ENCODE data around the gene SSBP2. TPM values are rescaled to one million over a fixed set of nuclear protein-coding genes. Genes with fewer than 3 reads are reported as not detected.

The SSBP2 gene
- total and polyA plus RNA-seq, 3 experiments from 2014 or later = 9.2 to 21.8 (median 10.4) TPM

GRCh38 chr5:81786496-81786895 lies 35.6 kb upstream of the SSBP2 start:
- no peaks in the 10 kb centered on the region for H3K36me3 Mint-ChIP-seq
- no peaks in the 10 kb centered on the region for H3K9me3 Mint-ChIP-seq
- no peak for DNase-seq
- no peak overlapping the region for H3K4me3 ChIP-seq (ENCODE audit: low read length)
- H3K9me3 ChIP-seq (ENCODE audit: low read length) = no peaks in the 10 kb centered on the region
- no peak overlapping the region for H3K27ac Mint-ChIP-seq
- ChIA-PET CTCF (interaction anchor here (1.6 kb wide), 1 partner anchor 10 kb away, joined by 3 read pairs; no protein-coding TSS in a partner anchor), POLR2A (no interaction called here)
- no peak overlapping the region for H3K4me3 Mint-ChIP-seq
- H3K4me1 Mint-ChIP-seq = peaks cover 7 to 12% (median 11%) of the 10 kb centered on the region in 3 donors
- H3K27ac ChIP-seq (ENCODE audit: low read depth, low read length) = no peak overlapping the region
- H3K27me3 ChIP-seq (ENCODE audit: insufficient read depth, low read length, poor library complexity, severe bottlenecking) = no peaks in the 10 kb centered on the region
- H3K36me3 ChIP-seq (ENCODE audit: insufficient read depth, low read length) = no peaks in the 10 kb centered on the region
- H3K27me3 Mint-ChIP-seq = peaks cover 0 to 4% of the 10 kb centered on the region in 2 donors
- H3K4me1 ChIP-seq (ENCODE audit: insufficient read depth, low read length) = peaks cover 5% of the 10 kb centered on the region

DNA sequence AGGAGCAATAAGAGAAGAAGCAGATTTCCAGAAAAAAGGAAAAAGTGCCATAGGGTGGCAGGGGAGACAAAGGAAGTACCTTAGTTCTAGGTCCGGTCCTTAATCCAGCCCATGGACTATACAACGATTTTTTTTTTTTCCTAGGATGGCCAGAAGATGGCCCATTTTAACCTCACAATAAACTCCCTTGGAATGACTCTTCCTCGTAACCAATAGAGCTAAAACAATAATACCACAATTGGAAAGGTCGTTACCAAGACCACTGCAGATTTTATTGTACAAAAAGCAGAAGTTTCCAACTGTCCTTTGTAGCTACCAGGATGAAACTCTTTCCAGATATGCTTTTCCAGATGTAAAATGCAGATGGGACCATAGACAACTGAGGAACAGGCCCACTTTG lies 34.4 kb upstream of the SSBP2 start:
- Histone ChIP-seq H3K4me3 (ENCODE audit: low read length) (no peak overlapping the region), H3K27me3 (ENCODE audit: insufficient read depth, low read length, poor library complexity, severe bottlenecking) (no peaks in the 10 kb centered on the region), H3K27ac (ENCODE audit: low read depth, low read length) (no peak overlapping the region), H3K36me3 (ENCODE audit: insufficient read depth, low read length) (no peaks in the 10 kb centered on the region), H3K4me1 (ENCODE audit: insufficient read depth, low read length) (peaks cover 5% of the 10 kb centered on the region), H3K9me3 (ENCODE audit: low read length) (no peaks in the 10 kb centered on the region)
- ChIA-PET CTCF (interaction anchor here (1.6 kb wide), 1 partner anchor 11 kb away, joined by 3 read pairs; no protein-coding TSS in a partner anchor), POLR2A (no interaction called here)
- Mint-ChIP-seq H3K36me3 (no peaks in the 10 kb centered on the region), H3K4me1 (peaks cover 7 to 14% (median 11%) of the 10 kb centered on the region in 3 donors), H3K27me3 (peaks cover 0 to 4% of the 10 kb centered on the region in 2 donors), H3K9me3 (no peaks in the 10 kb centered on the region), H3K4me3 (no peak overlapping the region), H3K27ac (no peak overlapping the region)
- DNase-seq = no peak

DNA sequence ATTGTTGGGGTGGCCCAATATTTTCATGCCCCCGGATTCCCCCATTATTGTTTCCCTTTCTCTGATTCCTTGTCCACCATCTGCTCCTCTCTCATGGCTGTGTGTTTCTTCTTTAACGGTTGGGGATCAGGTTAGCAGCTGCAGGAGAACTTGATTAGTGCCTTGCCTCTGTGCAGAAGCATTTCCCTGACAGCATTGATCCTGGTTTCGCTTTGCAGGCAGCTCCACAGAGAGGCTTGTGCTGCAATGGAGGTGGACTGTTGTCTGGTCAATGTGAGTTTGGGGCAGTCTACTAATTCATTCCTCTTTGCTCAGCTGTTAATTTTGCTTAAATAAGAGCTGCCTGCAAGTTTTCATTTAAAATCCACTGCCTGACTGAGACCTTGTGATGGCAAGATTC lies 32.5 kb upstream of the SSBP2 start:
- Mint-ChIP-seq H3K36me3 (no peaks in the 10 kb centered on the region), H3K27me3 (peaks cover 0 to 2% of the 10 kb centered on the region in 2 donors), H3K4me1 (peaks cover 22 to 29% (median 27%) of the 10 kb centered on the region in 3 donors), H3K4me3 (no peak overlapping the region), H3K9me3 (no peaks in the 10 kb centered on the region), H3K27ac (no peak overlapping the region)
- Histone ChIP-seq H3K4me1 (ENCODE audit: insufficient read depth, low read length) (peaks cover 15% of the 10 kb centered on the region), H3K36me3 (ENCODE audit: insufficient read depth, low read length) (no peaks in the 10 kb centered on the region), H3K27ac (ENCODE audit: low read depth, low read length) (no peak overlapping the region), H3K9me3 (ENCODE audit: low read length) (no peaks in the 10 kb centered on the region), H3K4me3 (ENCODE audit: low read length) (no peak overlapping the region), H3K27me3 (ENCODE audit: insufficient read depth, low read length, poor library complexity, severe bottlenecking) (no peaks in the 10 kb centered on the region)
- DNase-seq = no peak
- ChIA-PET POLR2A (no interaction called here), CTCF (no interaction called here)

DNA sequence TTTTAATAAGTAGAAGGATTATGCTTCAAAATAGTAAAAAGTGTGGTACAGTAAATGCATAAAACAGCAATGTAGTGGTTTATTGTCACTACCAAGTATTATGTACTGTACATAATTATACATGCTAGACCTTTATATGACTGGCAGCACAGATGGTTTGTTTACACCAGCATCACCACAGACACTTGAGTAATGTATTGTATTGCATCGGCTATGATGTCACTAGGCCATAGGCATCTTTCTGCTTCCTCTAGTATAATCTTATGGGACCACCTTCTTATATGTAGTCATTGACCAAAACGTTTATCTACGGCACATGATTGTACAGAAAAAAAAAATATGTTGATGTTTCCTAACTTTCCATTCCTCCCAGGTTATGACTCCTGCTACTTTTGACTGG lies 31.9 kb upstream of the SSBP2 start:
- no peaks in the 10 kb centered on the region for H3K9me3 ChIP-seq (ENCODE audit: low read length)
- H3K27ac ChIP-seq (ENCODE audit: low read depth, low read length) = no peak overlapping the region
- Mint-ChIP-seq H3K27me3 (peaks cover 0 to 2% of the 10 kb centered on the region in 2 donors), H3K27ac (no peak overlapping the region), H3K4me3 (no peak overlapping the region), H3K4me1 (peaks cover 23 to 27% (median 25%) of the 10 kb centered on the region in 3 donors), H3K36me3 (no peaks in the 10 kb centered on the region), H3K9me3 (no peaks in the 10 kb centered on the region)
- H3K4me1 ChIP-seq (ENCODE audit: insufficient read depth, low read length) = peaks cover 13% of the 10 kb centered on the region
- DNase-seq = no peak
- no peak overlapping the region for H3K4me3 ChIP-seq (ENCODE audit: low read length)
- CTCF ChIA-PET = interaction anchor here (0.8 kb wide), 1 partner anchor 11 kb away, joined by 4 read pairs; no protein-coding TSS in a partner anchor
- POLR2A ChIA-PET = no interaction called here
- H3K27me3 ChIP-seq (ENCODE audit: insufficient read depth, low read length, poor library complexity, severe bottlenecking) = no peaks in the 10 kb centered on the region
- no peaks in the 10 kb centered on the region for H3K36me3 ChIP-seq (ENCODE audit: insufficient read depth, low read length)

GRCh38 chr5:81779916-81780266 lies 29.0 kb upstream of the SSBP2 start:
- H3K36me3 Mint-ChIP-seq = no peaks in the 10 kb centered on the region
- H3K9me3 Mint-ChIP-seq = no peaks in the 10 kb centered on the region
- peak in 1 of 5 donors; percentile 29 for DNase-seq
- Histone ChIP-seq H3K4me1 (ENCODE audit: insufficient read depth, low read length) (peaks cover 10% of the 10 kb centered on the region), H3K36me3 (ENCODE audit: insufficient read depth, low read length) (no peaks in the 10 kb centered on the region), H3K27me3 (ENCODE audit: insufficient read depth, low read length, poor library complexity, severe bottlenecking) (no peaks in the 10 kb centered on the region), H3K27ac (ENCODE audit: low read depth, low read length) (peak overlapping the region; percentile 65), H3K9me3 (ENCODE audit: low read length) (no peaks in the 10 kb centered on the region), H3K4me3 (ENCODE audit: low read length) (peak overlapping the region; percentile 66)
- no peaks in the 10 kb centered on the region for H3K27me3 Mint-ChIP-seq
- CTCF ChIA-PET = interaction anchor here (0.9 to 1.3 kb wide), 2 partner anchors 10 to 481 kb away, joined by 3 read pairs; no protein-coding TSS in a partner anchor
- H3K4me1 Mint-ChIP-seq = peaks cover 20 to 31% (median 26%) of the 10 kb centered on the region in 3 donors
- POLR2A ChIA-PET = interaction anchor here (0.8 to 2.2 kb wide), 2 partner anchors 29 to 72 kb away, joined by 4 to 22 read pairs; partner anchors contain the start of gene SSBP2
- H3K4me3 Mint-ChIP-seq = peak overlapping the region; percentile 83 to 92 (median 86)
- H3K27ac Mint-ChIP-seq = peak overlapping the region; percentile 59 to 96 (median 94)

- Histone ChIP-seq H3K27ac (ENCODE audit: low read depth, low read length) (peak overlapping the region; percentile 65), H3K4me1 (ENCODE audit: insufficient read depth, low read length) (peaks cover 10% of the 10 kb centered on the region), H3K27me3 (ENCODE audit: insufficient read depth, low read length, poor library complexity, severe bottlenecking) (no peaks in the 10 kb centered on the region), H3K9me3 (ENCODE audit: low read length) (no peaks in the 10 kb centered on the region), H3K4me3 (ENCODE audit: low read length) (peak overlapping the region; percentile 66), H3K36me3 (ENCODE audit: insufficient read depth, low read length) (no peaks in the 10 kb centered on the region)
- Mint-ChIP-seq H3K27me3 (no peaks in the 10 kb centered on the region), H3K4me1 (peaks cover 20 to 31% (median 26%) of the 10 kb centered on the region in 3 donors), H3K27ac (peak overlapping the region; percentile 59 to 96 (median 94)), H3K9me3 (no peaks in the 10 kb centered on the region), H3K4me3 (peak overlapping the region; percentile 83 to 92 (median 86)), H3K36me3 (no peaks in the 10 kb centered on the region)
- POLR2A ChIA-PET = interaction anchor here (0.8 to 2.2 kb wide), 2 partner anchors 29 to 72 kb away, joined by 4 to 22 read pairs; partner anchors contain the start of gene SSBP2
- peak; percentile 6 to 52 (median 33) for DNase-seq
- CTCF ChIA-PET = interaction anchor here (0.9 to 1.3 kb wide), 3 partner anchors 11 to 480 kb away, joined by 3 read pairs; no protein-coding TSS in a partner anchor
These were observed 28.4 kb upstream of the SSBP2 start for GRCh38 chr5:81779125-81779915.

DNA sequence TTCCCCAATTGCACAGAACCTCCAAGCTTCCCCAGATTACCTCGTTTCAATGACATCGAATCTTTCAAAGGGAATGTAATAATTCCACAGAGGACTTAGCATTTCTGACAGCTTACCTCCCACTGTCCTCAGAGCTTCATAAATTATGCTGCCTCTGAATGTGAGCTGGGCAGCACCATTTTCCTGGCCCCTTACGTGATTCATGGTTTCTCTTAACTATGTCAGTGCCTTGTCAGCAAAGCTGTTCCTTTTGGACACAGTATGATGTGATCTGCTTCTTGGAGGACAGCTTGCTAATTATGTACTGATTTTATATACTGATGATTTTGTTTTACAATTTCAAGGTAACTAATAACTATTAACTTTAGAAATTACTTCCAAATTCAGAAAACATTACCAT lies 27.7 kb upstream of the SSBP2 start:
- Histone ChIP-seq H3K9me3 (ENCODE audit: low read length) (no peaks in the 10 kb centered on the region), H3K27ac (ENCODE audit: low read depth, low read length) (peak overlapping the region; percentile 65), H3K4me3 (ENCODE audit: low read length) (peak overlapping the region; percentile 66), H3K36me3 (ENCODE audit: insufficient read depth, low read length) (no peaks in the 10 kb centered on the region), H3K27me3 (ENCODE audit: insufficient read depth, low read length, poor library complexity, severe bottlenecking) (no peaks in the 10 kb centered on the region), H3K4me1 (ENCODE audit: insufficient read depth, low read length) (peaks cover 10% of the 10 kb centered on the region)
- peak overlapping the region; percentile 59 to 96 (median 94) for H3K27ac Mint-ChIP-seq
- POLR2A ChIA-PET = interaction anchor here (2.2 kb wide), 1 partner anchor 28 kb away, joined by 22 read pairs; the partner anchor contains the start of gene SSBP2
- no peak for DNase-seq
- H3K9me3 Mint-ChIP-seq = no peaks in the 10 kb centered on the region
- no peaks in the 10 kb centered on the region for H3K36me3 Mint-ChIP-seq
- peak overlapping the region; percentile 83 to 92 (median 86) for H3K4me3 Mint-ChIP-seq
- peaks cover 0 to 4% of the 10 kb centered on the region in 2 donors for H3K27me3 Mint-ChIP-seq
- CTCF ChIA-PET = interaction anchor here (0.9 to 1.3 kb wide), 3 partner anchors 11 to 479 kb away, joined by 3 read pairs; no protein-coding TSS in a partner anchor
- H3K4me1 Mint-ChIP-seq = peaks cover 20 to 31% (median 26%) of the 10 kb centered on the region in 3 donors

- H3K27me3 Mint-ChIP-seq = peaks cover 2 to 4% of the 10 kb centered on the region in 2 donors
- ChIA-PET CTCF (interaction anchor here (1.5 kb wide), 1 partner anchor 75 kb away, joined by 4 read pairs; no protein-coding TSS in a partner anchor), POLR2A (no interaction called here)
- Histone ChIP-seq H3K4me3 (ENCODE audit: low read length) (no peak overlapping the region), H3K4me1 (ENCODE audit: insufficient read depth, low read length) (peaks cover 10% of the 10 kb centered on the region), H3K36me3 (ENCODE audit: insufficient read depth, low read length) (no peaks in the 10 kb centered on the region), H3K27ac (ENCODE audit: low read depth, low read length) (no peak overlapping the region), H3K27me3 (ENCODE audit: insufficient read depth, low read length, poor library complexity, severe bottlenecking) (no peaks in the 10 kb centered on the region), H3K9me3 (ENCODE audit: low read length) (no peaks in the 10 kb centered on the region)
- H3K36me3 Mint-ChIP-seq = peaks cover 0 to 6% (median 0%) of the 10 kb centered on the region in 3 donors
- H3K4me3 Mint-ChIP-seq = no peak overlapping the region
- H3K9me3 Mint-ChIP-seq = no peaks in the 10 kb centered on the region
- no peak for DNase-seq
- peak overlapping the region in 1 of 8 donors; percentile 15 for H3K27ac Mint-ChIP-seq
- peaks cover 20 to 31% (median 26%) of the 10 kb centered on the region in 3 donors for H3K4me1 Mint-ChIP-seq
These were observed 25.4 kb upstream of the SSBP2 start for GRCh38 chr5:81776258-81776657.

Measured in CD8-positive, alpha-beta memory T cell (primary cell).